A673 (cell line): Measurements from ENCODE around the gene ANKS1B. TPM values are rescaled to one million over a fixed set of nuclear protein-coding genes. Genes with fewer than 3 reads are reported as not detected.

Source experiments
- BruUV-seq: library from RNA; stranded (reverse); fragments of 400-500 nt; replicated peaks from 2 replicates; lab custom pipeline; 2021; lab: Mats Ljungman, UMichigan
- CTCF ChIA-PET: fragments of 300-600 bp; sonication (Branson Sonifier 250); formaldehyde crosslinking; loops from one replicate; lab custom pipeline; 2022; ENCODE audit warnings: antibody characterized with exemption; lab: Charles Lee
- POLR2A ChIA-PET: fragments of 300-600 bp; sonication (Branson Sonifier 250); formaldehyde crosslinking; loops from one replicate; lab custom pipeline; 2022; ENCODE audit warnings: antibody characterized with exemption; ENCODE audit not compliant: low non-redundant PET; lab: Charles Lee
- DNase-seq: peaks from one replicate; pipeline ENCODE4 v3.0.0-alpha.2; 2015; ENCODE audit warnings: low spot score
- H3K27ac ChIP-seq: fragments of 200-600 bp; sonication (generic); 2 replicates; pipeline ENCODE4 v1.5.1; 2016; ENCODE audit warnings: mixed run types, low read depth, mild to moderate bottlenecking, mixed read lengths, antibody characterized with exemption, low read length; ENCODE audit not compliant: poor library complexity, severe bottlenecking
- H3K27me3 ChIP-seq: fragments of 200-600 bp; sonication (generic); replicated peaks from 2 replicates; pipeline ENCODE4 v1.6.1; 2017; ENCODE audit warnings: mixed run types, low read depth, mild to moderate bottlenecking, mixed read lengths, antibody characterized with exemption, low read length; ENCODE audit not compliant: insufficient read depth, poor library complexity
- H3K36me3 ChIP-seq: fragments of 200-600 bp; sonication (generic); 2 replicates; pipeline ENCODE4 v1.6.1; 2016; ENCODE audit warnings: mixed run types, mild to moderate bottlenecking, mixed read lengths, antibody characterized with exemption, low read length; ENCODE audit not compliant: insufficient read depth, poor library complexity, severe bottlenecking
- H3K4me1 ChIP-seq: fragments of 200-600 bp; sonication (generic); 2 replicates; pipeline ENCODE4 v1.6.1; 2017; ENCODE audit warnings: mixed run types, mild to moderate bottlenecking, mixed read lengths, antibody characterized with exemption, low read length; ENCODE audit not compliant: insufficient read depth, poor library complexity, severe bottlenecking
- H3K4me3 ChIP-seq: fragments of 200-600 bp; sonication (generic); 2 replicates; pipeline ENCODE4 v1.5.1; 2016; ENCODE audit warnings: low read depth, mixed run types, mild to moderate bottlenecking, mixed read lengths, low read length; ENCODE audit not compliant: poor library complexity, severe bottlenecking
- H3K9me3 ChIP-seq: fragments of 200-600 bp; sonication (generic); 2 replicates; pipeline ENCODE4 v1.6.1; 2016; ENCODE audit warnings: mixed run types, low read depth, mild to moderate bottlenecking, mixed read lengths, antibody characterized with exemption, low read length; ENCODE audit not compliant: poor library complexity, severe bottlenecking
- EZH2 ChIP-seq: fragments of 200-600 bp; sonication (generic); IDR thresholded peaks from 2 replicates; pipeline ENCODE4 v1.6.1; 2017; ENCODE audit warnings: borderline replicate concordance, low read depth, mild to moderate bottlenecking, mixed read lengths, antibody characterized with exemption, low read length; ENCODE audit not compliant: poor library complexity, severe bottlenecking
- intact Hi-C: fragments of 100-400 bp; cut with micrococcal nuclease; formaldehyde crosslinking; loops from one replicate; pipeline ENCODE4 v1.10.0; 2022; ENCODE audit not compliant: unreplicated experiment
- total RNA-seq: library from RNA; stranded (reverse); gene quantifications from 2 replicates; pipeline ENCODE4 v1.2.3, GENCODE V29; 2021
- TF ChIP-seq, protein P1 (sequence below): fragments of 300-800, 200-600 bp; sonication (generic); conservative IDR thresholded peaks from 2 replicates; pipeline ENCODE4 v1.5.1; 2017; ENCODE audit warnings: low read depth, mild to moderate bottlenecking, antibody characterized with exemption, low read length, moderate library complexity, mixed read lengths

ANKS1B gene
- total RNA-seq, 1 experiment from 2014 or later, result 0.99 TPM

DNA sequence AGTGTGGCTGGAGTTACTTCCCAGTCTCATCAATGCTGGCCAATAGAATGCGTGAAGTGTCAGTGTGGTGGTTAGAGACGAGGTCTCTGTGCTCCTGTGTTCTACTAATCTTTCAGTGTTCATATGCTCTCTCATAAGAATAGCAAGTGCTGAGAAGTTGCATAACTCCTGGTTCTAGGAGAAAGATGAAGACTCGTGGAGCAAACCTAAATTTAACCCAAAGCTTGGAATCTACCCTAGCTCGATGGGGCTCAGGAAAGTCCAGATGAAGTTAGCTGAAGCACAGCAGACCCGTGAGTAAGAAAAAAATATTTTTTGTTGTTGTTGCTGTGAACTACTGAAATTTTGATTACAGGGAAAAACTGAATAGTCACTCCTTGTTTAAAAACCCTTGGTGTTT lies 927.1 kb downstream of the ANKS1B start:
- CTCF ChIA-PET, result no interaction called here
- Histone ChIP-seq H3K4me3 (no peak overlapping the region), H3K27ac (no peak overlapping the region), H3K27me3 (peaks cover 11% of the 10 kb centered on the region), H3K36me3 (no peaks in the 10 kb centered on the region), H3K9me3 (no peaks in the 10 kb centered on the region), H3K4me1 (peaks cover 7% of the 10 kb centered on the region)
- intact Hi-C loops, result no loop called here
- TF ChIP-seq, protein P1, sequence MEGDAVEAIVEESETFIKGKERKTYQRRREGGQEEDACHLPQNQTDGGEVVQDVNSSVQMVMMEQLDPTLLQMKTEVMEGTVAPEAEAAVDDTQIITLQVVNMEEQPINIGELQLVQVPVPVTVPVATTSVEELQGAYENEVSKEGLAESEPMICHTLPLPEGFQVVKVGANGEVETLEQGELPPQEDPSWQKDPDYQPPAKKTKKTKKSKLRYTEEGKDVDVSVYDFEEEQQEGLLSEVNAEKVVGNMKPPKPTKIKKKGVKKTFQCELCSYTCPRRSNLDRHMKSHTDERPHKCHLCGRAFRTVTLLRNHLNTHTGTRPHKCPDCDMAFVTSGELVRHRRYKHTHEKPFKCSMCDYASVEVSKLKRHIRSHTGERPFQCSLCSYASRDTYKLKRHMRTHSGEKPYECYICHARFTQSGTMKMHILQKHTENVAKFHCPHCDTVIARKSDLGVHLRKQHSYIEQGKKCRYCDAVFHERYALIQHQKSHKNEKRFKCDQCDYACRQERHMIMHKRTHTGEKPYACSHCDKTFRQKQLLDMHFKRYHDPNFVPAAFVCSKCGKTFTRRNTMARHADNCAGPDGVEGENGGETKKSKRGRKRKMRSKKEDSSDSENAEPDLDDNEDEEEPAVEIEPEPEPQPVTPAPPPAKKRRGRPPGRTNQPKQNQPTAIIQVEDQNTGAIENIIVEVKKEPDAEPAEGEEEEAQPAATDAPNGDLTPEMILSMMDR, result no peak
- TF ChIP-seq EZH2, result no peak
- POLR2A ChIA-PET, result interaction anchor here (0.7 kb wide), 1 partner anchor 13 kb away, joined by 6 read pairs; no protein-coding TSS in a partner anchor
- no TSS peak for BruUV-seq
- DNase-seq, result no peak

DNA sequence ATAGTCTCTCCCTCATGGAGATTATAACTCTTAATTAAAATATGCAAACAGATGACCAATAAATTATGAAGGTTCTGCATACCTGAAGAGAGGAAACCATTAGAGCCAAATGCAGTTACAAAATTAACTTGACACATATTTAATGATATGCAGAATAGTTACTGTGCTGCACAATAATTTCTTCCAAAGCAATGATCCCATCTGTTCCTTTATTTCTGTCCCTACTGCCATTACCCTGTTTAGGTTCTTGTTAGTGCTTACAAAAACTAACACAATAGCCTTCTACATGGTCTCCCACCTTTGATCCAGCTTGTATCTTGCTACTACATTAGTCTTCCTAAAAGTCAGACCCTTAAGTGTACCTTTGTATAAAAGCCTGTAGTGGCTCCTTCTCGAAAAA lies 928.5 kb downstream of the ANKS1B start:
- intact Hi-C loops, result no loop called here
- no TSS peak for BruUV-seq
- Histone ChIP-seq H3K4me1 (peaks cover 7% of the 10 kb centered on the region), H3K27me3 (no peaks in the 10 kb centered on the region), H3K36me3 (no peaks in the 10 kb centered on the region), H3K4me3 (no peak overlapping the region), H3K9me3 (no peaks in the 10 kb centered on the region), H3K27ac (no peak overlapping the region)
- CTCF ChIA-PET, result interaction anchor here (0.6 kb wide), 1 partner anchor 1009 kb away, joined by 6 read pairs; no protein-coding TSS in a partner anchor
- DNase-seq, result no peak
- no peak for TF ChIP-seq EZH2
- TF ChIP-seq, protein P1, result no peak
- POLR2A ChIA-PET, result no interaction called here

DNA sequence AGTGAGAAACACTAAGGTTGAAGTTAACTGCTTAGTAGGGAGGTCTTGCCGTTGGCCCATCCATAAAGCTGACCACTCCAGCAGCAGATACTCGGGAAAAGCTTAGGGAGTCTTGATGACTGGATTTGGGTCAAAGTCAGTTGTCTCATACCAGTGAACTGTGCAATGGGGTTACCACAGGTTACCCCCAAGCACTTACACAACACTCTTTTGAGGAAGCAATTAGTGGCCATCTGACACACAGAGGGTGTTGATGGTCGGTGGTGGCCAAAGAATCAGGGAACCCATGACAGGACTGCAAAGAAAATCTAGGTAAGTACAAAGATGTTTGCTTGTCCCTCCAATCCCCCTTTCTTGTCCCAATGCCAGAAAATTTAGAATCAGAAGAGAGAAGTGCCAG lies 929.4 kb downstream of the ANKS1B start:
- Histone ChIP-seq H3K9me3 (no peaks in the 10 kb centered on the region), H3K27ac (no peak overlapping the region), H3K4me3 (no peak overlapping the region), H3K27me3 (no peaks in the 10 kb centered on the region), H3K4me1 (peaks cover 7% of the 10 kb centered on the region), H3K36me3 (no peaks in the 10 kb centered on the region)
- no peak for DNase-seq
- ChIA-PET POLR2A (no interaction called here), CTCF (no interaction called here)
- BruUV-seq, result no TSS peak
- intact Hi-C loops, result no loop called here
- TF ChIP-seq EZH2, result no peak
- TF ChIP-seq, protein P1, result no peak
